ENCODE measurements around the gene TTLL6. TPM values are rescaled to one million over a fixed set of nuclear protein-coding genes. Genes with fewer than 3 reads are reported as not detected.

Gene TTLL6
- total and polyA plus RNA-seq, 2 of the 8 experiments (the other 6 are each of a cell fraction or from before 2014, with no cell fraction given): 2.6 to 4.3 TPM

GRCh38 chr17:48834973-48835372, 17.9 kb upstream of the TTLL6 start (continued):
- TF ChIP-seq E2F6 (IDR thresholded peaks at IDR 0.05) (no peak), BACH1 (IDR thresholded peaks at IDR 0.05; ENCODE audit: low read length) (no peak), TCF12 (IDR thresholded peaks at IDR 0.05; ENCODE audit: low read depth, low read length) (no peak)
